B cell (primary cell): ENCODE data around the gene SLC7A7. TPM values are rescaled to one million over a fixed set of nuclear protein-coding genes. Genes with fewer than 3 reads are reported as not detected.
A peak's percentile ranks its signal among the peaks of the same experiment; 100 is the strongest.

Source experiments
- ATAC-seq: fragments of 200-7000 bp; cut with Tn5 transposase; one replicate; pipeline ENCODE4 v1.10.0; 2021; ENCODE audit warnings: low read depth, mild to moderate bottlenecking, moderate number of reproducible peaks, moderate library complexity
- CTCF ChIA-PET: fragments of 350-600 bp; sonication (Branson Sonifier 250); formaldehyde crosslinking; loops from one replicate; lab custom pipeline; 2021; ENCODE audit warnings: antibody characterized with exemption, inconsistent platforms; lab: Charles Lee
- POLR2A ChIA-PET: fragments of 350-600 bp; sonication (Branson Sonifier 250); formaldehyde crosslinking; loops from one replicate; lab custom pipeline; 2021; ENCODE audit warnings: antibody characterized with exemption; lab: Charles Lee
- DNase-seq: peaks from one replicate; pipeline ENCODE4 v3.0.0; 2013
- H2AFZ ChIP-seq: 2 replicates; pipeline ENCODE4 v1.6.1; 2012; ENCODE audit warnings: mild to moderate bottlenecking, low read depth, low read length; ENCODE audit not compliant: insufficient read depth, poor library complexity, severe bottlenecking
- H3K27ac ChIP-seq, 2 donors: 1 replicate in 1 of 2; 2 replicates in 1 of 2; pipeline ENCODE4 v1.5.1; 2012 to 2013; ENCODE audit warnings: low read length in 2 of 2, mild to moderate bottlenecking in 2 of 2, moderate library complexity in 1 of 2
- H3K27me3 ChIP-seq, 4 experiments: fragments of 200-600 bp in 1 of 4; sonication (generic) in 1 of 4; replicated peaks in 1 of 4; 1 replicate in 2 of 4; 2 replicates in 2 of 4; pipeline versions ENCODE4 v1.6.1 to v1.7.0; 2013 to 2016; ENCODE audit warnings: low read length in 3 of 4, mild to moderate bottlenecking in 2 of 4, mixed read lengths in 1 of 4, moderate library complexity in 1 of 4; ENCODE audit not compliant: insufficient read depth in 4 of 4, control insufficient read depth in 3 of 4; ENCODE audit errors: control extremely low read depth in 1 of 4
- H3K36me3 ChIP-seq, 2 experiments: replicated peaks in 1 of 2; 1 replicate in 1 of 2; 2 replicates in 1 of 2; pipeline versions ENCODE4 v1.6.1 to v1.7.1; 2013; ENCODE audit warnings: low read length in 1 of 2; ENCODE audit not compliant: insufficient read depth in 2 of 2, control insufficient read depth in 1 of 2; ENCODE audit errors: control extremely low read depth in 1 of 2, extremely low read depth in 1 of 2
- H3K4me1 ChIP-seq, 2 donors: fragments of 200-600 bp in 1 of 2; sonication (generic) in 1 of 2; 1 replicate in 1 of 2; 2 replicates in 1 of 2; pipeline versions ENCODE4 v1.5.1 to v1.6.1; 2013 to 2017; ENCODE audit warnings: low read length in 2 of 2; ENCODE audit not compliant: control insufficient read depth in 2 of 2, insufficient read depth in 2 of 2
- H3K4me2 ChIP-seq: replicated peaks from 2 replicates; pipeline ENCODE3; 2012; ENCODE audit warnings: mild to moderate bottlenecking, low read depth, low read length; ENCODE audit not compliant: poor library complexity, severe bottlenecking
- H3K4me3 ChIP-seq, 5 experiments: fragments of 200-600 bp in 1 of 5; sonication (generic) in 1 of 5; 1 replicate in 3 of 5; 2 replicates in 2 of 5; pipeline versions ENCODE4 v1.5.1 to v1.7.0; 2011 to 2016; ENCODE audit warnings: low read length in 4 of 5, mild to moderate bottlenecking in 4 of 5, low read depth in 2 of 5, control low read depth in 1 of 5, moderate library complexity in 1 of 5; ENCODE audit not compliant: insufficient read depth in 1 of 5; ENCODE audit errors: control extremely low read depth in 1 of 5, extremely low read depth in 1 of 5
- H3K79me2 ChIP-seq: fragments of 200-600 bp; sonication (generic); one replicate; pipeline ENCODE4 v1.6.0; 2016; ENCODE audit warnings: low read length; ENCODE audit not compliant: control insufficient read depth, insufficient read depth
- H3K9ac ChIP-seq: fragments of 200-600 bp; sonication (generic); 2 replicates; pipeline ENCODE4 v1.6.1; 2017; ENCODE audit warnings: mild to moderate bottlenecking, low read length, moderate library complexity
- H3K9me3 ChIP-seq, 3 donors: one replicate each; pipeline versions ENCODE4 v1.6.1 to v1.7.1; 2013; ENCODE audit warnings: low read length in 2 of 3; ENCODE audit not compliant: control insufficient read depth in 2 of 3, insufficient read depth in 1 of 3; ENCODE audit errors: control extremely low read depth in 1 of 3
- H4K20me1 ChIP-seq: 2 replicates; pipeline ENCODE4 v1.6.0; 2012; ENCODE audit warnings: mild to moderate bottlenecking, low read length; ENCODE audit not compliant: insufficient read depth, control insufficient read depth, poor library complexity, severe bottlenecking
- H3K27ac Mint-ChIP-seq: one replicate; pipeline ENCODE4 v1.8.0; 2021; ENCODE audit warnings: mixed read lengths
- H3K27me3 Mint-ChIP-seq: one replicate; pipeline ENCODE4 v1.8.0; 2021; ENCODE audit warnings: mixed read lengths
- H3K4me1 Mint-ChIP-seq: one replicate; pipeline ENCODE4 v1.8.0; 2021; ENCODE audit warnings: mixed read lengths
- H3K4me3 Mint-ChIP-seq: one replicate; pipeline ENCODE4 v1.8.0; 2021; ENCODE audit warnings: mixed read lengths
- H3K9me3 Mint-ChIP-seq: one replicate; pipeline ENCODE4 v1.8.0; 2022; ENCODE audit warnings: mixed read lengths; ENCODE audit not compliant: insufficient read depth
- EZH2 ChIP-seq: IDR thresholded peaks from 2 replicates; pipeline ENCODE4 v1.6.1; 2012; ENCODE audit warnings: borderline replicate concordance, low read depth, mild to moderate bottlenecking, moderate library complexity, low read length; ENCODE audit not compliant: insufficient read depth, poor library complexity, severe bottlenecking
- WGBS: methylation state at CpG from one replicate; pipeline ENCODE4 v1.1.5; 2013; ENCODE audit warnings: missing lambda C conversion rate; ENCODE audit not compliant: insufficient coverage; 5-methylcytosine and 5-hydroxymethylcytosine counted together
- intact Hi-C: fragments of 100-400 bp; cut with micrococcal nuclease; formaldehyde crosslinking; loops from one replicate; pipeline ENCODE4 v1.10.0; 2022
- polyA plus RNA-seq: library from polyadenylated mRNA; depleted of rRNA; stranded (reverse); fragments of >200 nt; gene quantifications from 2 replicates; pipeline ENCODE4 v1.2.3, GENCODE V29; 2012
- total RNA-seq, 2 donors: library from RNA; stranded (reverse); fragments of 120-200 nt in 1 of 2; gene quantifications; 1 replicate in 1 of 2; 2 replicates in 1 of 2; pipeline versions ENCODE4 v1.2.3 to v1.2.4, GENCODE V29; 2013 to 2022
- TF ChIP-seq, protein P1 (sequence below): fragments of 200-600 bp; IDR thresholded peaks from one replicate; pipeline ENCODE4 v1.8.0; 2022; ENCODE audit warnings: antibody characterized with exemption, mild to moderate bottlenecking

SLC7A7 gene
- total and polyA plus RNA-seq, 2 donors (not counting 1 experiment from before 2014, with no cell fraction given), result 33.4 to 50.0 TPM

DNA sequence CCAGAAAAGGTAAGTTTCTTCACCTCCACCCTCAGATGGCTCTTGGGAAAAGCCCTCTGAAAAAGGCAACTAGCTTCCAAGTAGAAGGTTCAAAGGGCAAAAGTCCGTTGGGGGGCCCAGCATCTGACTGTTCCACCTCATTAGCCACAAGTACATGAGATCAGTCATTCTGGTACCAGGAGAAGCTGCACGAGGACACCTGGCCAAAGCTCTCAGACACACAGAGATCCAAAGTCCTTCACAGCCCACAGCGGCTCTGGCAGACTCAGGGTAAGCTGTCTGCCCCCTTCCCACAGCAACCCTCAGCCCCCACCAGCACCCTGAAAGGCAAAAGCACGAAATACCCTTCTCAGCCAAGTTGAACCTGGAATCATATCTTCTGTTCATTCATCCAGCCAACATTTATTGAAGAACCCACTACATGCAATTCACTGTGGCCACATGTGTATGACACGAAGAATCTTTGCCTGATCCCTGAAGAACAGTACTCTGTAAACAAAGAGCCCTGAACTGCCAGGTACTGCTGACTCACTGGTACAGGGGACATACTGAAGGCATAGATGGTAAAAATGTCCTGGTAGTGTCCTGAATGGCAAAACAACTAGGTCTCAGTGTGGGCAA lies 19.0 kb downstream of the SLC7A7 start:
- peaks cover 0 to 8% (median 0%) of the 10 kb centered on the region in 3 donors for H3K9me3 ChIP-seq
- Mint-ChIP-seq H3K4me1 (peaks cover 72% of the 10 kb centered on the region), H3K27me3 (no peaks in the 10 kb centered on the region), H3K9me3 (no peaks in the 10 kb centered on the region), H3K4me3 (peak overlapping the region; percentile 13), H3K27ac (peak overlapping the region; percentile 93)
- H2AFZ ChIP-seq, result no peak overlapping the region
- H3K4me3 ChIP-seq, result no peak overlapping the region
- H3K4me1 ChIP-seq, result peaks cover 26 to 37% of the 10 kb centered on the region in 2 donors
- CTCF ChIA-PET, result interaction anchor here (0.5 to 5.7 kb wide), 8 partner anchors 11 to 226 kb away, joined by 3 to 29 read pairs (median 4); no protein-coding TSS in a partner anchor
- POLR2A ChIA-PET, result interaction anchor here (1.3 to 1.8 kb wide), 2 partner anchors 13 to 75 kb away, joined by 3 to 4 read pairs; partner anchors contain the start of gene LRP10
- intact Hi-C loops, result no loop called here
- ATAC-seq (no peak), DNase-seq (no peak)
- no peaks in the 10 kb centered on the region for H3K27me3 ChIP-seq
- H3K9ac ChIP-seq, result no peak overlapping the region
- no peaks in the 10 kb centered on the region for H4K20me1 ChIP-seq
- peaks cover 0 to 8% of the 10 kb centered on the region in 2 experiments for H3K36me3 ChIP-seq
- TF ChIP-seq, protein P1, sequence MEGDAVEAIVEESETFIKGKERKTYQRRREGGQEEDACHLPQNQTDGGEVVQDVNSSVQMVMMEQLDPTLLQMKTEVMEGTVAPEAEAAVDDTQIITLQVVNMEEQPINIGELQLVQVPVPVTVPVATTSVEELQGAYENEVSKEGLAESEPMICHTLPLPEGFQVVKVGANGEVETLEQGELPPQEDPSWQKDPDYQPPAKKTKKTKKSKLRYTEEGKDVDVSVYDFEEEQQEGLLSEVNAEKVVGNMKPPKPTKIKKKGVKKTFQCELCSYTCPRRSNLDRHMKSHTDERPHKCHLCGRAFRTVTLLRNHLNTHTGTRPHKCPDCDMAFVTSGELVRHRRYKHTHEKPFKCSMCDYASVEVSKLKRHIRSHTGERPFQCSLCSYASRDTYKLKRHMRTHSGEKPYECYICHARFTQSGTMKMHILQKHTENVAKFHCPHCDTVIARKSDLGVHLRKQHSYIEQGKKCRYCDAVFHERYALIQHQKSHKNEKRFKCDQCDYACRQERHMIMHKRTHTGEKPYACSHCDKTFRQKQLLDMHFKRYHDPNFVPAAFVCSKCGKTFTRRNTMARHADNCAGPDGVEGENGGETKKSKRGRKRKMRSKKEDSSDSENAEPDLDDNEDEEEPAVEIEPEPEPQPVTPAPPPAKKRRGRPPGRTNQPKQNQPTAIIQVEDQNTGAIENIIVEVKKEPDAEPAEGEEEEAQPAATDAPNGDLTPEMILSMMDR, result no peak
- TF ChIP-seq EZH2, result no peak
- peak overlapping the region in 1 of 2 donors; percentile 18 for H3K27ac ChIP-seq
- H3K4me2 ChIP-seq, result no peak overlapping the region
- peaks cover 3% of the 10 kb centered on the region for H3K79me2 ChIP-seq
- WGBS, result 56% methylated on average over 4 of the region's 5 CpGs

DNA sequence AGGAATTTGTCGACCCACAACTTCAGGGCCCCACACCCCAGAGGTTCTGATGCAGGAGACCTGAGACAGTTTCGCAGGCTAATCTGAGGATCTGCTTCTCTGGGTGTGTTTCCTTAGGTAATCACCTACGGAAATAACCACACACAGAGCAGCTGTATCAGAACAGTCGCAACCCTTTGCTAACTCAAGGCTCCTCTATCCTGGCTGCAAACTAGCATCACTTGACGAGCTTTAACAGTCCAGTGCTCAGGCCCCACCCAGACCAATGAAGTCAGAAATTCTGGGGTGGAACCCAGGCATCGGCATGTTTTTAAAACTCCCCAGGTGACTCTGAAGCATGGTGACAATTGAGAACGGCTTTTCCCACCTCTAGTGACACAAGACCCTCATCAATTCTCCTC lies 20.7 kb downstream of the SLC7A7 start:
- Mint-ChIP-seq H3K4me1 (peaks cover 75% of the 10 kb centered on the region), H3K9me3 (no peaks in the 10 kb centered on the region), H3K27ac (peak overlapping the region; percentile 92), H3K27me3 (no peaks in the 10 kb centered on the region), H3K4me3 (peak overlapping the region; percentile 60)
- TF ChIP-seq, protein P1, result no peak
- TF ChIP-seq EZH2, result no peak
- Histone ChIP-seq H3K4me3 (no peak overlapping the region), H4K20me1 (no peaks in the 10 kb centered on the region), H3K4me2 (peak overlapping the region; percentile 41), H3K27ac (peak overlapping the region; percentile 71 to 91), H3K79me2 (no peaks in the 10 kb centered on the region), H3K9ac (no peak overlapping the region), H3K27me3 (no peaks in the 10 kb centered on the region), H2AFZ (peak overlapping the region; percentile 3), H3K36me3 (peaks cover 0 to 8% of the 10 kb centered on the region in 2 experiments), H3K4me1 (peaks cover 40 to 48% of the 10 kb centered on the region in 2 donors), H3K9me3 (peaks cover 0 to 8% (median 0%) of the 10 kb centered on the region in 3 donors)
- POLR2A ChIA-PET, result interaction anchor here (0.5 to 1.9 kb wide), 10 partner anchors 10 to 125 kb away, joined by 3 to 9 read pairs (median 4); partner anchors contain the start of genes LRP10, OXA1L and RBM23
- intact Hi-C loops, result loop anchor here (1.0 kb wide), 1 partner anchor 9 kb away; no protein-coding TSS in a partner anchor
- WGBS, result 35% methylated on average over 7 of the region's 7 CpGs
- DNase-seq (peak; percentile 81), ATAC-seq (peak; percentile 79)
- CTCF ChIA-PET, result interaction anchor here (0.6 to 5.7 kb wide), 12 partner anchors 13 to 1532 kb away, joined by 3 to 29 read pairs (median 4); partner anchors contain the start of gene OXA1L
